Measurements from ENCODE around the gene BIN2. TPM values are rescaled to one million over a fixed set of nuclear protein-coding genes. Genes with fewer than 3 reads are reported as not detected.

BIN2 gene
- total RNA-seq, 3 donors from 2014 or later, result 2.3 to 7.6 (median 6.2) TPM

DNA sequence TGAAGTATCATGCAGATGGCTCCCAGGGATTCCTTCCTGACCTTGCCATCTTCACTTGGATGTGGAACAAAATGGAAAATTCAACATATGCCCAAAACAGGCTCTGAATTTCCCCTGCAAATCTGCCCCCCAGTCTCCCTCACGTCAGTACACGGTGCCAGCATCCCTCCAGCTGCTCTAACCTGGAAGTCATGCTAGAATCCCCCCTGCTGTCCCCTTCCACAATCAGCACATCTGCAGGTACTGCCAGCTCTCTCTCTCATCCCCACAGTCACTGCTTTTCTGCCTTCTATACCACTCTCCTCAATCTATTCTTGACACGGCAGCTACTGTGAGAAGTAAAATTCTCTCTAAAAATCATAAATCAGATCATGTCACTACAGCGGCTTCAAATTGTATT is 45.6 kb upstream of the BIN2 start:
- no peaks in the 10 kb centered on the region for H3K27me3 ChIP-seq
- no peaks in the 10 kb centered on the region for H3K4me1 ChIP-seq
- intact Hi-C loops (cut with DNase I; ENCODE audit: low total_unique reads), result no loop called here
- no peak overlapping the region for H3K27ac ChIP-seq
- no peaks in the 10 kb centered on the region for H3K36me3 ChIP-seq
- no peak overlapping the region for H3K4me3 ChIP-seq
- DNase-seq (ENCODE audit: low spot score in 2 of 2), result no peak
- TF ChIP-seq CTCF (IDR thresholded peaks at IDR 0.05), result no peak
- no peak for TF ChIP-seq POLR2A (IDR thresholded peaks at IDR 0.05)
- TF ChIP-seq POLR2AphosphoS5 (IDR thresholded peaks at IDR 0.05), result no peak
- no peaks in the 10 kb centered on the region for H3K9me3 ChIP-seq

GRCh38 chr12:51368640-51369517 is 44.9 kb upstream of the BIN2 start:
- Histone ChIP-seq H3K4me1 (no peaks in the 10 kb centered on the region), H3K27ac (no peak overlapping the region), H3K4me3 (no peak overlapping the region), H3K27me3 (no peaks in the 10 kb centered on the region), H3K36me3 (no peaks in the 10 kb centered on the region), H3K9me3 (no peaks in the 10 kb centered on the region)
- no peak for TF ChIP-seq POLR2AphosphoS5 (IDR thresholded peaks at IDR 0.05)
- TF ChIP-seq CTCF (IDR thresholded peaks at IDR 0.05), result no peak
- no peak for TF ChIP-seq POLR2A (IDR thresholded peaks at IDR 0.05)
- intact Hi-C loops (cut with DNase I; ENCODE audit: low total_unique reads), result no loop called here
- no peak for DNase-seq (ENCODE audit: low spot score in 2 of 2)

DNA sequence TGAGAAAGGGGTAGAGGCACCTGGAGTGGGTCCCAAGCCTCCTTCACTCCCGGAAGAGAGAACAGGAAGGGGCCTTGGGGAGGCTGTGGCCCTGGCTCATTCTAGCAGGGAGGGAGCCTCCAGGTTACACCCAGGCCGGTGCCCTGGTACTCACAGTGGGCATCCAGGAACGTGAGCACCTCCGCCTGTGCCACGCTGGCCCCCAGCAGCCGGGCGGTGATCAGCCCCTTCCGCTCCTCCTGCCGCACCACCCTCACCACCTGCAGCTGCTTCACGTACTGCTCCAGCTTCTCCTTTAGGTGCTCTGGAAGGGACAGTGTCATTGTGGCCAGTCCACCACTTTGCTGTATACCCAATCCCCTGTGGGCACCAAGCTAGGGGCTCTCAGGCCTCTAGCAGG is 41.3 kb upstream of the BIN2 start:
- Histone ChIP-seq H3K27ac (no peak overlapping the region), H3K4me1 (no peaks in the 10 kb centered on the region), H3K4me3 (no peak overlapping the region), H3K27me3 (no peaks in the 10 kb centered on the region), H3K9me3 (no peaks in the 10 kb centered on the region), H3K36me3 (no peaks in the 10 kb centered on the region)
- intact Hi-C loops (cut with DNase I; ENCODE audit: low total_unique reads), result no loop called here
- no peak for TF ChIP-seq CTCF (IDR thresholded peaks at IDR 0.05)
- TF ChIP-seq POLR2AphosphoS5 (IDR thresholded peaks at IDR 0.05), result no peak
- no peak for TF ChIP-seq POLR2A (IDR thresholded peaks at IDR 0.05)
- no peak for DNase-seq (ENCODE audit: low spot score in 2 of 2)

- Histone ChIP-seq H3K27me3 (no peaks in the 10 kb centered on the region), H3K36me3 (no peaks in the 10 kb centered on the region), H3K27ac (no peak overlapping the region), H3K4me1 (no peaks in the 10 kb centered on the region), H3K9me3 (no peaks in the 10 kb centered on the region), H3K4me3 (no peak overlapping the region)
- DNase-seq (ENCODE audit: low spot score in 2 of 2), result no peak
- TF ChIP-seq CTCF (IDR thresholded peaks at IDR 0.05), result no peak
- intact Hi-C loops (cut with DNase I; ENCODE audit: low total_unique reads), result no loop called here
Observed at GRCh38 chr12:51364001-51364400, 40.0 kb upstream of the BIN2 start.

DNA sequence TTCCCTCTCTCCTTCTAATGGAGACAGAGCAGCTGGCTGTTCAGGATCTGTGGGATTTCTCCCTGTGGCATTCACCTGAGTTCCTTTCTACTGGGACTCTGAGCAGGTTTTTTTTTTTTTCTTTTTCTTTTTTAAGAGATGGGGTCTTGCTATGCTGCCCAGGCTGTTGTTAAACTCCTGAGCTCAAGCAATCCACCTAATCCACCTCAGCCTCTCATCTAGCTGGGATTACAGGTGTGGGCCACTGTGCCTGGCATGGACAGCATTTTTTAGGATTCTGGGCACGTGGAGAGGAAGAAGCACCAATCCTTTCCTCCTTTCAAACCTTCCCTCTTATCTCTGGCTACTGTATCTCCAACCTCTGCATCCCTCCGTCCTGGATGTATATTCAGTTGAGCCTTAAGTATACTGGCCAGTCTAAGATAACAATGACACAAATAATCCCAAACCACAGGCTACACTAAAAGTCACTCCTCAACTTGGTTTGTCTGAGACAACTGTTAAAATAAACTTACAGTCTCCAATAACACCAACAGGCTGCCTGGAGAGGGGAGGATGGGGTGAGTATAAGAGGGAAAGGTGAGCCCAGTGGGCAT is 38.9 kb upstream of the BIN2 start:
- Histone ChIP-seq H3K27ac (no peak overlapping the region), H3K27me3 (no peaks in the 10 kb centered on the region), H3K4me1 (no peaks in the 10 kb centered on the region), H3K36me3 (no peaks in the 10 kb centered on the region), H3K4me3 (no peak overlapping the region), H3K9me3 (no peaks in the 10 kb centered on the region)
- DNase-seq (ENCODE audit: low spot score in 2 of 2), result no peak
- TF ChIP-seq POLR2AphosphoS5 (IDR thresholded peaks at IDR 0.05) (no peak), CTCF (IDR thresholded peaks at IDR 0.05) (no peak)
- intact Hi-C loops (cut with DNase I; ENCODE audit: low total_unique reads), result no loop called here
